NCI-H1417 treated with DMSO at 0.1 percent for 48 hours (cell line): ENCODE measurements around the gene MTMR1.

Experiments used
- DNase-seq: peaks from one replicate; lab custom pipeline; 2025; lab: John Stamatoyannopoulos, UW

The MTMR1 gene

GRCh38 chrX:150692831-150693724 is at the start of gene MTMR1:
TSS of gene MTMR1 (plus strand) at chrX:150693396. CDS start at chrX:150693531, 135 bp downstream.
- DNase-seq: no peak

- DNase-seq: no peak
Measured at GRCh38 chrX:150643958-150644357, 49.2 kb upstream of the MTMR1 start.

- DNase-seq: no peak
Measured at GRCh38 chrX:150644422-150644821, 48.8 kb upstream of the MTMR1 start.

GRCh38 chrX:150647331-150647730 is 45.9 kb upstream of the MTMR1 start:
- DNase-seq: no peak

GRCh38 chrX:150648296-150648940 is 44.8 kb upstream of the MTMR1 start:
- DNase-seq: no peak

GRCh38 chrX:150649096-150649870 is 43.9 kb upstream of the MTMR1 start:
- DNase-seq: no peak

GRCh38 chrX:150651906-150652305 is 41.3 kb upstream of the MTMR1 start:
- DNase-seq: no peak

GRCh38 chrX:150655788-150656187 is 37.4 kb upstream of the MTMR1 start:
- no peak for DNase-seq

- peak; percentile 18 for DNase-seq
Measured at GRCh38 chrX:150663073-150663472, 30.1 kb upstream of the MTMR1 start.

GRCh38 chrX:150664290-150664689 is 28.9 kb upstream of the MTMR1 start:
- DNase-seq: peak; percentile 52

GRCh38 chrX:150676221-150676620 is 17.0 kb upstream of the MTMR1 start:
- DNase-seq: no peak

- no peak for DNase-seq
Measured at GRCh38 chrX:150680974-150681373, 12.2 kb upstream of the MTMR1 start.

GRCh38 chrX:150683112-150683511 is 10.1 kb upstream of the MTMR1 start:
- DNase-seq: no peak

GRCh38 chrX:150683536-150684146 is 9.6 kb upstream of the MTMR1 start:
- DNase-seq: no peak

GRCh38 chrX:150688911-150689451 is 4.2 kb upstream of the MTMR1 start:
- no peak for DNase-seq

- DNase-seq: no peak
Measured at GRCh38 chrX:150690126-150690525, 3.1 kb upstream of the MTMR1 start.

GRCh38 chrX:150692296-150692695 is 900 bp upstream of the MTMR1 start:
- no peak for DNase-seq

GRCh38 chrX:150693725-150694574 is 754 bp downstream of the MTMR1 start:
- no peak for DNase-seq

- DNase-seq: no peak
Measured at GRCh38 chrX:150694738-150695410, 1.7 kb downstream of the MTMR1 start.

- DNase-seq: no peak
Measured at GRCh38 chrX:150696331-150696730, 3.1 kb downstream of the MTMR1 start.
